AG09319 (cell line): ENCODE measurements around the gene CGB3.
"Not testable (repeated sequence)": the region's sequence is repeated elsewhere in the genome, so short reads cannot be mapped to it uniquely, and the experiment has no call there.

ENCODE experiments used
- DNase-seq: peaks from one replicate; pipeline ENCODE4 v3.0.0-alpha.2; 2010; ENCODE audit warnings: low read depth; ENCODE audit errors: extremely low read depth
- TF ChIP-seq, protein P1 (sequence below): IDR thresholded peaks from 2 replicates; pipeline ENCODE4 v1.5.1; 2011; ENCODE audit warnings: low read depth, mild to moderate bottlenecking, inconsistent platforms, low read length, moderate library complexity

CGB3 gene

DNA sequence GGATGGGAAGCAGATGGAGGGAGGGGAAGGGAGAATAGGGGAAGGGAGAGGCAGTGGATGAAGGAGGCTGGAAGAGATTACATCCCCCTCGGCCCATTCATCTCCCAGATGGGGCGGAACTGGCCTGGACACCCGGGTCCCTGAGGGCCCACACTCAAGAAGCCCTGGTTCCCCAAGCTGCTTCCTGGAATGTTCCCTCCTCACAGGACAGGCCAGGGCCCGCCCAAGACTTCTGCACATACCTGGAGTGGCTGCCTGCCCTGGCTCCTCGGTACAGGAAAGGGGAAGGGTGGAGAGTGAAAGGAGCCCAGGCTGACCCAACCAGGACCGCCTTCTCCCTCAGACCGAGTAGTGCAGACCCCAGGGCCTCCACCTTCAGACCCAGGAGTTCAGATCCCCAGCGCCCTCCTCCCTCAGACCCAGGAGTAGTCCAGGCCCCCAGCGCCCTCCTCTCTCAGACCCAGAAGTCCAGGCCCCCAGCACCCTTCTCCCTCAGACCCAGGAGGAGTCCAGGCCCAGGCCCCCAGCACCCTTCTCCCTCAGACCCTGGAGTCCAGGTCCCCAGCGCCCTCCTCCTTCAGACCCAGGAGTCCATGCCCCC lies 40.0 kb upstream of the CGB3 start:
- no peak for DNase-seq
- TF ChIP-seq, protein P1, sequence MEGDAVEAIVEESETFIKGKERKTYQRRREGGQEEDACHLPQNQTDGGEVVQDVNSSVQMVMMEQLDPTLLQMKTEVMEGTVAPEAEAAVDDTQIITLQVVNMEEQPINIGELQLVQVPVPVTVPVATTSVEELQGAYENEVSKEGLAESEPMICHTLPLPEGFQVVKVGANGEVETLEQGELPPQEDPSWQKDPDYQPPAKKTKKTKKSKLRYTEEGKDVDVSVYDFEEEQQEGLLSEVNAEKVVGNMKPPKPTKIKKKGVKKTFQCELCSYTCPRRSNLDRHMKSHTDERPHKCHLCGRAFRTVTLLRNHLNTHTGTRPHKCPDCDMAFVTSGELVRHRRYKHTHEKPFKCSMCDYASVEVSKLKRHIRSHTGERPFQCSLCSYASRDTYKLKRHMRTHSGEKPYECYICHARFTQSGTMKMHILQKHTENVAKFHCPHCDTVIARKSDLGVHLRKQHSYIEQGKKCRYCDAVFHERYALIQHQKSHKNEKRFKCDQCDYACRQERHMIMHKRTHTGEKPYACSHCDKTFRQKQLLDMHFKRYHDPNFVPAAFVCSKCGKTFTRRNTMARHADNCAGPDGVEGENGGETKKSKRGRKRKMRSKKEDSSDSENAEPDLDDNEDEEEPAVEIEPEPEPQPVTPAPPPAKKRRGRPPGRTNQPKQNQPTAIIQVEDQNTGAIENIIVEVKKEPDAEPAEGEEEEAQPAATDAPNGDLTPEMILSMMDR, result no peak

DNA sequence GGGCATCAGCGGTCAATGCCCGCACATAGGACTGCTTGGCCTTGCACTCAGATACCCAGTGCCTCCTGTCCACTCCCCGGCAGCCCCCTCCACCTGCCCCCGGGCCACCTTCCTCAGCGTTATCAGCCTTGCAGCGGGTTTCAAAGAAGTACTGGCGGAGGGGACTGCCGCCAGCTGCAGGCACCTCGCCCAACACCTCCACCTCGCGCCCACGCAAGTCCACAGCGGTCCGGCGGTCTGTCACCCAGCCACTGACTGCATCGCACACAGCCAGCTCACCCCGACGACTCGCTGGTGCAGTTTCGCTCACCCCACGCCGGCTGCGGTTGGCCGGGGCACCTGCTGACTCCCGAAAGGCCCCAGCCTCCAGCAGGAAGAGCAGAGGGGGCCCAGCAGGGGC lies 37.3 kb upstream of the CGB3 start:
- TF ChIP-seq, protein P1, result no peak
- no peak for DNase-seq

DNA sequence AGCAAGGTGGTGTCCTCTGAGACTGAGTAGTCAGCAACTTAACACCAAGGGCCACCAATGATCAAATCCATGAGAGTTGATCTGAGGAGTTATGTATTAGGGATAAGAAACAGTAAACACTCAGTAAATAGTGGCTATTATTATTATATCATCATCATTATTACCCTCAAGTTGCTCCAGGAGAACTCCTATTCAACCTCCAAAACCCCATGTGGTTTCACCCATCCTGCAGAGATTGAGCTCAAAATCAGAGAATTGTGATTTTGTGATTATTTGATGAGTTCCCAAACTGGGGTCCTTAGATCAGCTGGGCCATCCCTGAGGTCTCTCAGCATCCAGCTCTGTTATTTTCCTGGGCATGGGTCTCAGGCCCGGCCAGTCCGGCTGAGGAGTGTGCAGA lies 36.9 kb upstream of the CGB3 start:
- no peak for DNase-seq
- TF ChIP-seq, protein P1, result no peak

DNA sequence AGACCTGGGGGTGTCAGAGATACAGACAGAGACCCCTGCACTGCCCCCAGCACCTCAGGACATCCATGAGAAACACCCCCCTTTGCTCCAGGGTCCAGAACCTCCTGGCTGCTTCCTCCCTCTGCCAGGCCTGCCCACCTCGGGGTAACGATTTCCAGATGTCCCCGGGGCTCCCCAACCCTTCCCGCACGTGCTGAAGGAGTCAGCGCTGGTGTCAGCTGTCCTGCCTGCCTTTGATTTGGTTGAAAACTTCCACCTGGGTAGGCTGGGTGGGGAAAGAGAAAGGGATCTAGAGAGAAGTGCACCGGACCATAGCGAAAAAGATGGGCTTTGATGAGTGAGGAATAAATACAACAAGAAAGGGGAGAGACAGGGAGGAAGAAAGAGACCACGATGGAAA lies 34.9 kb upstream of the CGB3 start:
- no peak for DNase-seq
- TF ChIP-seq, protein P1, result no peak

DNA sequence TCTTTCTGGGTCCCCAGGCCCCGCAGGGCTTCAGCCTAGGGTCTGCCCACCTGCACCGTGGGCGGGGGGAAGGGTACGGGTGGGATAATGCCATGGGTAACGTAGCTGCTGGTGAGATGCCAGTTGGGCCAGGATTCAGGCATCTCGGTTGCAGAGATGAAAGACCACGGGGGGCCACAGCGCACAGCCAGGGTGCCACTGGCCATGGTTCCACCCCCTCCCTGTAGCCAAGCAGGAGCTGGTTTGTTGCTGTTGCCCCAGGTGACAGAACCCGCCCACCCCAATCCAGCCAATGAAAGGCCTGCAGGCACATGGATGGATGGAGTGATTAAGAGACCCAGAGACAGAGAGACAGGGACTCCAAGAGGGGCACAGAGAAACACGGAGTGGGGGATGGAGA lies 34.4 kb upstream of the CGB3 start:
- DNase-seq, result no peak
- TF ChIP-seq, protein P1, result no peak

DNA sequence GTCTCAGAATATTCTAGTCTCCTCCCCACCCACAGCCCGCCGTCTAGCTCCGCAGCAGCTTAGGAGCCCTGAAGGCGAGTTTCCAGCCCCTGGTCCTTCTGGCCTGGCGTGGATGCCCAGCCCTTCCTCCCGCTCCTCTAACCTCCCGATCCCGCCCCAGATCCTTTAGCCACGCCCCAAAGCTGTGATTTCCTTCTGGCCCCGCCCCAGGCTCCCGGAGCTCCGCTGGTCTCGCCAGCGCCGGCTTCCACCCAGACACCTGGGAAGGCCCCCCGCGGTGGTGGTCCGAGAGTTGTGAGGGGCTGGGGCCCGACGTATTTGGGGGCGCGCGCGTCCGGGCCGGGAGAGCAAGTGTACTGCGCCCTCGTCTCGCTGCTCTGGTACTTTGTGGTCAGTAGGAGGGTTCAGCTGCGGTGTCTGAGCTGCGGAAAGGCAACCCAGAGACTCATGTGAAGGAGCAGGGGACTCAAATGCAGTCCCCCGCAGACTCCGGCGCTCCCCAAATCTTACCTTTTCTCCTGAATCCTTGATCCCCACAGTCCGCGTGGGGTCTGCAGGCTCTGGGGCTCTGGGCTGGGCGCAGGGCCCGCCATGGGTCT lies 33.6 kb upstream of the CGB3 start, which contains the start of gene CGB7:
Gene CGB7 (minus strand): TSS at position 114 of the 599 bp plus-strand sequence. CDS start 2,374 bp downstream, outside the sequence.
- no peak for DNase-seq
- TF ChIP-seq, protein P1, result no peak

DNA sequence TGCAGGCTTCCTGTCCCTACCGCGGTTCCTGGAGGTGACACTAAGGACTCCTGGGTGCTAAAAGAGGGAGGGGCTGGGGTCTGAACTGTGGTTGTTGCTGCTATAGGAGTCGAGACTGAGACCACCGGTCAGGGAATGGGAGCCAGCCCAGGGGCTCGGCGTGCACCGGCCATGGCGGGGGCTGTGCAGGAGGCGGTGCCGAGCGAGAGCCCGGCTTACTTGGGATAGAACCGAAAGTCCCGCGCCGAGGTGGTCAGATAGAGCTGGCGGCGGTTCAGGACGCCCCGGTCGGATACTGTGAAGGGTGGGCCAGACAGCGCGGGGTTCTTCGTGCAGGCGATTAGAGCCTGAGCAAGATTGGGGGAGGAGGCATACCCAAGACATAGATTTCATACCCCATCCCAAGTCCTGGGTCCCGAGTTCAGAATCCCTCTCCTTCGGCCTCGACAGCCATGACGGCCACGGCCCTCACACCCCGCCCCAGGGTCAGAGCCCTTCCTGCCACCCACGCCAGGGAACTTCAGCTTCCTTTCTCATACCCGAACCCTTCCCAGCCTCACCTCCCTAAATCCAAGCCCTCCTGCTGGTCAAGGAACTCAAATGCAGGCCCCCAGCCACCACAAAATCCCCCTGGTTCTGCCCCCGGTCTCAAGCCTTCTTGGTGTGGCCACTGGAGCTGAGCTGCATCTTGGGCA lies 32.9 kb upstream of the CGB3 start:
- DNase-seq, result not testable (repeated sequence)
